Measurements from ENCODE around the gene RNF169. TPM values are rescaled to one million over a fixed set of nuclear protein-coding genes. Genes with fewer than 3 reads are reported as not detected.

The RNF169 gene
- total and polyA plus RNA-seq, 9 of the 15 experiments (the other 6 are each of a cell fraction or from before 2014, with no cell fraction given), result 0.68 to 18.1 (median 10.1) TPM

DNA sequence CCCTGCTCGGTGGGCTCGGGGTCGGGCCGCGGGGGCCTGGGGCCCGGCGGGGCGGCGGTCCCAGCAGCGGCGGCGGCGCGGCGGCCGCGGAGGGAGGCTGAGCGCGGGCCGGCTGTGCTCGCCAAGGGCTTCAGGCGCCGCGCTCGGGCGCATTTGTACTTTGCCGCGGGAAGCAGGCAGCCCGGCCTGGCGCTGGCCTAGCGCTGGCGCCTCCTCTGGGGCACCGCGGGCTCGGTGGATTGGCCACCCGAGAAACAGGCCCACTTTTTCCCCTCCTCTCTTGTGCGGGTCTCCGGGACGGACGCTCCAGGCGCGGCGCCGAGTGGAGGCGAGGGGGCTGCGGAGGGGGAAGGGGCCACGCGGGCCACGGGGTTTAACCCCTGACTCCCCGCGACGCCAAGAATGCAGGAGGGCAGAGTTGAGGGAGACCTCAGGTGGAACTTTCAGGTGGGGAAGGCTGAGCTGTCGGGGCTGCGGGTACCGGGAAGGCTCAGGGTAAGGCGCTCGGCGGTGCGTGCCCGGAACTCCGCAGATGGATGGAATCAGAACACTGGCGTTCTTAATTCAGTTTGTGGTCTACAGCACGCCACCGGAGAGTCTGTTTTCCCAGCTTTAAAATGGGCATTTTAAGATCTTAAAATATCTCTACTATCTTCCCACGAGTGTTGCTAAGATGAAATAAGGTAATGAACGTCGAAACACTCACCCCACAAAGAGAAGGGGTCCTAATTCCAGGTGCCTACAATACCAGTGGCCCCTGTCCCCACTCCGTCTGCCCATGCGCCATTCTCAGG lies 17.2 kb upstream of the RNF169 start, which contains the start of gene CHRDL2:
TSS of gene CHRDL2 (minus strand) at position 126 of the 794 bp plus-strand sequence. CDS start 538 bp downstream, outside the sequence.
- no peaks in the 10 kb centered on the region for H3K9me1 ChIP-seq (ENCODE audit: control insufficient read depth, insufficient read depth, low read length)
- H3K36me3 ChIP-seq (ENCODE audit: control insufficient read depth, insufficient read depth, low read length), result no peaks in the 10 kb centered on the region
- H3K79me2 ChIP-seq (ENCODE audit: control insufficient read depth, insufficient read depth, low read length), result no peaks in the 10 kb centered on the region
- no peak within 1 kb of the TSS for H3K9ac ChIP-seq (ENCODE audit: insufficient read depth in 1 of 2, low read depth in 2 of 2, low read length in 2 of 2)
- no peak within 1 kb of the TSS for H3K27ac ChIP-seq (ENCODE audit: extremely low read depth, low read depth, low read length)
- DNase-seq (ENCODE audit: extremely low read depth in 1 of 4, low spot score in 3 of 4) (no peak), ATAC-seq (no peak), FAIRE-seq (no peak)
- TF ChIP-seq HEY1 (CRISPR knock-in tag; IDR thresholded peaks at IDR 0.05; ENCODE audit: borderline replicate concordance), result no peak
- TF ChIP-seq, protein P1, sequence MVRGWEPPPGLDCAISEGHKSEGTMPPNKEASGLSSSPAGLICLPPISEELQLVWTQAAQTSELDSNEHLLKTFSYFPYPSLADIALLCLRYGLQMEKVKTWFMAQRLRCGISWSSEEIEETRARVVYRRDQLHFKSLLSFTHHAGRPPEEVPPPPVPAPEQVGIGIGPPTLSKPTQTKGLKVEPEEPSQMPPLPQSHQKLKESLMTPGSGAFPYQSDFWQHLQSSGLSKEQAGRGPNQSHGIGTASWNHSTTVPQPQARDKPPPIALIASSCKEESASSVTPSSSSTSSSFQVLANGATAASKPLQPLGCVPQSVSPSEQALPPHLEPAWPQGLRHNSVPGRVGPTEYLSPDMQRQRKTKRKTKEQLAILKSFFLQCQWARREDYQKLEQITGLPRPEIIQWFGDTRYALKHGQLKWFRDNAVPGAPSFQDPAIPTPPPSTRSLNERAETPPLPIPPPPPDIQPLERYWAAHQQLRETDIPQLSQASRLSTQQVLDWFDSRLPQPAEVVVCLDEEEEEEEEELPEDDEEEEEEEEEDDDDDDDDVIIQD (CRISPR knock-in tag; IDR thresholded peaks at IDR 0.05), result no peak
- no peak for TF ChIP-seq WHSC1 (IDR thresholded peaks at IDR 0.05; ENCODE audit: low read length)
- no peak for TF ChIP-seq ZFP36 (IDR thresholded peaks at IDR 0.05; ENCODE audit: low read depth, low read length, partially characterized antibody)
- TF ChIP-seq SETDB1 (IDR thresholded peaks at IDR 0.05; ENCODE audit: low read length), result no peak
- TF ChIP-seq, protein P2, sequence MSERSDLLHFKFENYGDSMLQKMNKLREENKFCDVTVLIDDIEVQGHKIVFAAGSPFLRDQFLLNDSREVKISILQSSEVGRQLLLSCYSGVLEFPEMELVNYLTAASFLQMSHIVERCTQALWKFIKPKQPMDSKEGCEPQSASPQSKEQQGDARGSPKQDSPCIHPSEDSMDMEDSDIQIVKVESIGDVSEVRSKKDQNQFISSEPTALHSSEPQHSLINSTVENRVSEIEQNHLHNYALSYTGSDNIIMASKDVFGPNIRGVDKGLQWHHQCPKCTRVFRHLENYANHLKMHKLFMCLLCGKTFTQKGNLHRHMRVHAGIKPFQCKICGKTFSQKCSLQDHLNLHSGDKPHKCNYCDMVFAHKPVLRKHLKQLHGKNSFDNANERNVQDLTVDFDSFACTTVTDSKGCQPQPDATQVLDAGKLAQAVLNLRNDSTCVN (CRISPR knock-in tag; IDR thresholded peaks at IDR 0.05), result no peak
- TF ChIP-seq ZNF780A (CRISPR knock-in tag; IDR thresholded peaks at IDR 0.05), result no peak
- no peak for TF ChIP-seq MEIS2 (IDR thresholded peaks at IDR 0.05; ENCODE audit: partially characterized antibody)
- H4K20me1 ChIP-seq (replicated peaks; ENCODE audit: control insufficient read depth, insufficient read depth, low read length), result peaks cover under 1% of the 10 kb centered on the region
- intact Hi-C loops (cut with micrococcal nuclease), result loop anchor here (10.0 kb wide), 1 partner anchor 277 kb away; no protein-coding TSS in a partner anchor
- BruUV-seq (replicated peaks), result no TSS peak
- peaks cover 43 to 64% of the 10 kb centered on the region in 2 experiments for H3K27me3 ChIP-seq (ENCODE audit: control insufficient read depth in 2 of 2, insufficient read depth in 2 of 2, low read length in 2 of 2)
- H3K4me1 ChIP-seq (replicated peaks in 1 of 2; ENCODE audit: control insufficient read depth in 2 of 2, insufficient read depth in 2 of 2, low read length in 2 of 2), result peaks cover 0 to 9% of the 10 kb centered on the region in 2 experiments; a peak in 1 of 5 replicates
- 29% methylated on average over 29 of the region's 69 CpGs for WGBS (ENCODE audit: insufficient coverage, low coverage, missing lambda C conversion rate)
- no peak within 1 kb of the TSS for H3K4me2 ChIP-seq (ENCODE audit: insufficient read depth, low read length)
- POLR2A ChIA-PET, result no interaction called here
- H3K4me3 ChIP-seq, result no peak within 1 kb of the TSS
- no peak within 1 kb of the TSS for H2AFZ ChIP-seq (ENCODE audit: low read depth, low read length)
- CTCF ChIA-PET (ENCODE audit: low intra/inter-chr PET ratio), result no interaction called here
- no peaks in the 10 kb centered on the region; the same call in 1 of the 2 replicates for H3K9me3 ChIP-seq (replicated peaks; ENCODE audit: control insufficient read depth, insufficient read depth, low read depth, low read length)
- in situ Hi-C loops (cut with MboI), result no loop called here

Measured in K562 (cell line).